Keratinocyte (primary cell): ENCODE measurements around the gene SLC12A6.

Experiments used
- EZH2 ChIP-seq: IDR thresholded peaks from one replicate; pipeline ENCODE4 v1.6.1; 2012; ENCODE audit warnings: inconsistent platforms, mild to moderate bottlenecking, low read length, moderate library complexity
- TF ChIP-seq, protein P1 (sequence below), 3 experiments: IDR thresholded peaks in 1 of 3; conservative IDR thresholded peaks in 1 of 3; optimal IDR thresholded peaks in 1 of 3; 2 replicates in 2 of 3; 3 replicates in 1 of 3; pipeline versions ENCODE3 to v1.5.1; 2011; ENCODE audit warnings: low read length in 3 of 3, mild to moderate bottlenecking in 3 of 3, moderate library complexity in 2 of 3, control low read depth in 1 of 3, inconsistent platforms in 1 of 3; ENCODE audit not compliant: insufficient read depth in 2 of 3; ENCODE audit errors: extremely low read depth in 1 of 3

DNA sequence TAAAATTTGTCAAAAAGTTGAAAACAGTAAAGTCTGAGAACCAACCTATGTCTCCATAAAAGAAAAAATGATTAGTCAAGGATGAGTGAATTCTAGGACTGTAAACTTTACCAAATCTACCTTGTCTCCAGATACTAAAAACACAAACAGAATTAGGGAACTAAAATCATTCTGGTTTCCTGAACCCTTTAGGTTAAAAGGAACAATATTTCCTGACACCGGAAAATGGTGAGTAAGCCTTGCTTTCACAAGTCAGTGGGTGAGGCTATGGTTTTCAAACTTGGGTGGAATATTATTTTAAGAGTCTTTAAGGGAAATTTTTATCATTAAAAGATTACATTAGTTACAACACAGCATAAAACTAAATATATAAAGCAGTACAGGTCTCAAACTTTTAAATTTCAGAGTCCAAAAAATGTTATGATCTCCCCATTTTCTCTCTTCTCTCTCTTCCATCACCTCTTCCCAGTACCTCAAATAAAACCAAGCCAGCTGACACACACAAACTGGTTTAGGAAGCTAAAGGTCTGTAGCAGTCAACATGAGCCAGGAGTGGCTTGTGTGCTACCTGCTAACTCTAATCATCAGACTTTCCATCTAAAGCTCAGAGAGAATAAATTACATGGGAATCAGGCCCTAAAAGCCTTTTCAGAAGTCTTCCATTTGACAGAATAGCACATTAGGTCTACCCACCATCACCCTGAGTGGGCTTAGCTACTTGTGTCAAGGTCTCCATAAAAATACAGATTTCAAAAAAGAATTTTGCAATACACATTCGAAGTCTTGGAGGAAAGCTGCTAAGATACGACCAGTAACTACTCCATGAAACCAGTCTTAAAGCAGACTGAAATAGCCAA is 2.2 kb downstream of the SLC12A6 start:
- TF ChIP-seq, protein P1, sequence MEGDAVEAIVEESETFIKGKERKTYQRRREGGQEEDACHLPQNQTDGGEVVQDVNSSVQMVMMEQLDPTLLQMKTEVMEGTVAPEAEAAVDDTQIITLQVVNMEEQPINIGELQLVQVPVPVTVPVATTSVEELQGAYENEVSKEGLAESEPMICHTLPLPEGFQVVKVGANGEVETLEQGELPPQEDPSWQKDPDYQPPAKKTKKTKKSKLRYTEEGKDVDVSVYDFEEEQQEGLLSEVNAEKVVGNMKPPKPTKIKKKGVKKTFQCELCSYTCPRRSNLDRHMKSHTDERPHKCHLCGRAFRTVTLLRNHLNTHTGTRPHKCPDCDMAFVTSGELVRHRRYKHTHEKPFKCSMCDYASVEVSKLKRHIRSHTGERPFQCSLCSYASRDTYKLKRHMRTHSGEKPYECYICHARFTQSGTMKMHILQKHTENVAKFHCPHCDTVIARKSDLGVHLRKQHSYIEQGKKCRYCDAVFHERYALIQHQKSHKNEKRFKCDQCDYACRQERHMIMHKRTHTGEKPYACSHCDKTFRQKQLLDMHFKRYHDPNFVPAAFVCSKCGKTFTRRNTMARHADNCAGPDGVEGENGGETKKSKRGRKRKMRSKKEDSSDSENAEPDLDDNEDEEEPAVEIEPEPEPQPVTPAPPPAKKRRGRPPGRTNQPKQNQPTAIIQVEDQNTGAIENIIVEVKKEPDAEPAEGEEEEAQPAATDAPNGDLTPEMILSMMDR (optimal IDR thresholded peaks at IDR 0.05 in 1 of 3, IDR thresholded peaks at IDR 0.05 in 1 of 3, conservative IDR thresholded peaks at IDR 0.05 in 1 of 3; ENCODE audit: extremely low read depth in 1 of 3, insufficient read depth in 2 of 3, low read length in 3 of 3), result no peak
- no peak for TF ChIP-seq EZH2
